BE2C (cell line): ENCODE measurements around the gene MRTFA.

Experiments used
- DNase-seq: peaks from one replicate; pipeline ENCODE4 v3.0.0-alpha.2; 2020
- H3K27me3 ChIP-seq: fragments of 250-450 bp; sonication (Bioruptor Pico); 2 replicates; pipeline ENCODE4 v1.5.1; 2020; ENCODE audit warnings: mild to moderate bottlenecking
- H3K36me3 ChIP-seq: fragments of 250-450 bp; sonication (Bioruptor Pico); 2 replicates; pipeline ENCODE4 v1.5.1; 2020; ENCODE audit warnings: mild to moderate bottlenecking
- H3K4me1 ChIP-seq: fragments of 250-450 bp; sonication (Bioruptor Pico); 2 replicates; pipeline ENCODE4 v1.5.1; 2020
- H3K4me3 ChIP-seq: 2 replicates; pipeline ENCODE4 v1.5.1; 2011; ENCODE audit warnings: low read depth, low read length
- H3K9me3 ChIP-seq: fragments of 250-450 bp; sonication (Bioruptor Pico); 2 replicates; pipeline ENCODE4 v1.5.1; 2020
- TF ChIP-seq, protein P1 (sequence below): IDR thresholded peaks from 2 replicates; pipeline ENCODE4 v1.5.1; 2012; ENCODE audit warnings: mild to moderate bottlenecking, low read depth, low read length

Gene MRTFA

DNA sequence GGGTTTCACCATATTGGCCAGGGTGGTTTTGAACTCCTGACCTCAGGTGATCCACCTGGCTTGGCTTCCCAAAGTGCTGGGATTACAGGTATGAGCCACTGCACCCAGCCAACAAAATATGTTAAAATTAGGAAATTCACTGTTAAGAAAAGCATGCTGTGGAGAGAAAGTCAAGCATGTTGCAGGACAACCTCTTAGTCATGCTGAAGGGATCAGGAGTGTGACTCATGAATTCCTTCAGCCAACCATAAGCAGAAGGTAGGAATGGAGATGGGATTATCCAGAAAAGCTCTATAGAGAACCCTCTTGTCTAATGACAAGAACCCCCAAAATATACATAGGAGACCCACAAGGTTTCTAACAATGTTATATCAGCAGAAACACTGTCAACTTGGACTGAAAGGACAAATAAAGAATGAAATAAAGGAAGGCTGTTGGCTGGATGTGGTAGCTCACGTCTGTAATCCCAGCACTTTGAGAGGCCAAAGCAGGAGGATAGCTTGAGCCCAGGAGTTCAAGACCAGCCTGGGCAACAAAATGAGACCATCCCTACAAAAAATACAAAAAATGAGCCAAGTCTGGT lies 16.0 kb downstream of the MRTFA start:
- Histone ChIP-seq H3K4me1 (no peaks in the 10 kb centered on the region), H3K27me3 (no peaks in the 10 kb centered on the region), H3K9me3 (no peaks in the 10 kb centered on the region; the same call in 1 of the 2 replicates), H3K4me3 (no peak overlapping the region), H3K36me3 (no peaks in the 10 kb centered on the region)
- no peak for DNase-seq
- TF ChIP-seq, protein P1, sequence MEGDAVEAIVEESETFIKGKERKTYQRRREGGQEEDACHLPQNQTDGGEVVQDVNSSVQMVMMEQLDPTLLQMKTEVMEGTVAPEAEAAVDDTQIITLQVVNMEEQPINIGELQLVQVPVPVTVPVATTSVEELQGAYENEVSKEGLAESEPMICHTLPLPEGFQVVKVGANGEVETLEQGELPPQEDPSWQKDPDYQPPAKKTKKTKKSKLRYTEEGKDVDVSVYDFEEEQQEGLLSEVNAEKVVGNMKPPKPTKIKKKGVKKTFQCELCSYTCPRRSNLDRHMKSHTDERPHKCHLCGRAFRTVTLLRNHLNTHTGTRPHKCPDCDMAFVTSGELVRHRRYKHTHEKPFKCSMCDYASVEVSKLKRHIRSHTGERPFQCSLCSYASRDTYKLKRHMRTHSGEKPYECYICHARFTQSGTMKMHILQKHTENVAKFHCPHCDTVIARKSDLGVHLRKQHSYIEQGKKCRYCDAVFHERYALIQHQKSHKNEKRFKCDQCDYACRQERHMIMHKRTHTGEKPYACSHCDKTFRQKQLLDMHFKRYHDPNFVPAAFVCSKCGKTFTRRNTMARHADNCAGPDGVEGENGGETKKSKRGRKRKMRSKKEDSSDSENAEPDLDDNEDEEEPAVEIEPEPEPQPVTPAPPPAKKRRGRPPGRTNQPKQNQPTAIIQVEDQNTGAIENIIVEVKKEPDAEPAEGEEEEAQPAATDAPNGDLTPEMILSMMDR, result no peak

DNA sequence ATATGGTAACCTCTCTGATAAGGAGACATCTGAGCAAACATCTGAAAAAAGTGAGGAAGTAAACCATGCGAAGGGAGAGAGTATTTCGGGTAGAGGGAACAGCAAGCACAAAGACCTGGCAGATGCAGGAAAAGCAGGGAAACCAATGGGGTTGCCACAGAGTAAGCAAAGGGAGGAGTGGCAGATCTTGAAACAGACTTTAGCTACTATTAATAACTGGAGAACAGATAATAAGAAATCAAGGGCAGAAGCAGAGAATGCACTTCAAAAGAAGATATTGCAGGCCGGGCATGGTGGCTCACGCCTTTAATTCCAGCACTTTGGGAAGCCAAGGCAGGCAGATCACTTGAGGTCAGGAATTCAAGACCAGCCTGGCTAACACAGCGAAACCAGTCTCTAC lies 18.1 kb downstream of the MRTFA start:
- H3K27me3 ChIP-seq, result no peaks in the 10 kb centered on the region
- H3K9me3 ChIP-seq, result no peaks in the 10 kb centered on the region; the same call in 1 of the 2 replicates
- H3K36me3 ChIP-seq, result no peaks in the 10 kb centered on the region
- TF ChIP-seq, protein P1, result no peak
- no peaks in the 10 kb centered on the region for H3K4me1 ChIP-seq
- H3K4me3 ChIP-seq, result no peak overlapping the region
- no peak for DNase-seq

DNA sequence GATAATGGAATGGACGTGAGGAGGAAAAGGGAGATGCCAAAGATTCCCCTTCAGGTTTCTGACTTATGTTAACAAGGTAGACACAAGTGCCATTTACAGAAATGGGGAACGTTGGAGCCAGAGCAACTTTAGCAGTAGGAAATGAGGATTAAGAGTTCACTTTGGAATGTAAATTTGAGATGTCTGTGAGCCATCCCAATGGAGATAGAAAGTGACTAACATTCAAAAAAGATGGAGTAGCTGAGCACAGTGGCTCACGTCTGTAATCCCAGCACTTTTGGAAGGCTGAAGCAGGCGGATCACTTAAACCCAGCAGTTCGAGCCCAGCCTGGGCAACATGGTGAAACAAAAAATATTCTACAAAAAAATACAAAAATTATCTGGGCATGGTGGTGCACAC lies 19.9 kb downstream of the MRTFA start:
- no peaks in the 10 kb centered on the region for H3K36me3 ChIP-seq
- TF ChIP-seq, protein P1, result no peak
- H3K4me3 ChIP-seq, result no peak overlapping the region
- no peaks in the 10 kb centered on the region for H3K27me3 ChIP-seq
- peaks cover 6% of the 10 kb centered on the region for H3K4me1 ChIP-seq
- no peak for DNase-seq
- H3K9me3 ChIP-seq, result no peaks in the 10 kb centered on the region; the same call in 1 of the 2 replicates

DNA sequence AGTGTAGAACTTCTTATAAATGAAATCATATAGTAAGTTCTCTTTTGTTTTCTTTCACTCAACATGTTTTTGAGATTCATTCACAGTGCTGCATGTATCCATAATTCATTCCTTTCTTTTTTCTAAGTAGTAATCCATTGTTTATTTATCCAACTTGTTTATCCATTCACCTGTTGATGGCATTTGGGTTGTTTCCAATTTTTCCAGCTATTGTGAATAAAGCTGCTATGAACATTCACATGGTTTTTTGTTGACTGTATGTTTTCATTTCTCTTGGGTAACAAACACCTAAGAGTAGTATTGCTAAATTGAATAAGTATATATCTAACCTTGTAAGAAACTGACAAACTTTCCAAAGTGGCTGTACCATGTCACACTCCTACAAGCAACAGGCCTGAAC lies 23.5 kb downstream of the MRTFA start:
- Histone ChIP-seq H3K4me3 (no peak overlapping the region), H3K4me1 (peaks cover 10% of the 10 kb centered on the region), H3K9me3 (no peaks in the 10 kb centered on the region), H3K27me3 (no peaks in the 10 kb centered on the region), H3K36me3 (no peaks in the 10 kb centered on the region)
- no peak for DNase-seq
- TF ChIP-seq, protein P1, result no peak

DNA sequence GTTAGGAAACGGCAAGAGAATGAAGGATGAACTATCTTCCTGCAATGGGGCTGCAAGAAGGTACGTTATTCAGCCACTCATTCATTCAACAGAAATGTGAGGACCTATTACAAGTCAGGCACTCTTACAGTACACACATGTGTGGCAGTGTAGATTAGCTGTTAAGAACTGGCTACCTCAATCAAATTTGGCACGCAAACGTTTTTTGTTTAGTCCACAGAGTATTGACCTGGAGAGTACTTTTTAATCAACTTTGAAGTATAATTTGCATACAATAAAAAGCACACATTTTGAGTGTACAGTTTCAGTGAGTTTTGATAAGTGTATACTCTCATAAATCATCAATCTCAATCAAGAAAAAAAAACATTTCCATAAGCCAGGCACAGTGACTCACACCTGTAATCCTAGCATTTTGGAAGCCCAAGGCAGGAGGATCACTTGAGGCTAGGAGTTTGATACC lies 24.2 kb downstream of the MRTFA start:
- H3K27me3 ChIP-seq, result no peaks in the 10 kb centered on the region
- H3K4me3 ChIP-seq, result no peak overlapping the region
- H3K4me1 ChIP-seq, result peaks cover 11% of the 10 kb centered on the region
- no peaks in the 10 kb centered on the region for H3K36me3 ChIP-seq
- TF ChIP-seq, protein P1, result no peak
- no peaks in the 10 kb centered on the region for H3K9me3 ChIP-seq
- no peak for DNase-seq

DNA sequence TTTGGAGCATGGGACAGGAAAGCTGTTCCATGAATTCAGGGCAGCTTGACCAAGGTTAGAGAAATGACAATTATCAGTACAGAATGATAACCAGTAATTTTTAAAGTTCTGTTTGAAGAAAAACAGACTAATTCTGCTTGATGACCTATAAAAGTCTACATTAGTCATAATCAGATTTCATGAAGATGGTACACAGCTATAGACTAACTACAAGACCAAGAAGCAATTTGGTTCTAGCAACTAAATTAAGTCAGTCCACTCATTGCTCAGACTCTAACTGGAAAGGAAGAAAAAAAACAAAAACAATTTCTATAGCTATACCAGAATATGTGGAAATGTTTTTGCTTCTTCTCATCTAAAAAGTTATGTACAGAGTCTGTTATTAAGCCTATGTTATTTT lies 24.9 kb downstream of the MRTFA start:
- Histone ChIP-seq H3K36me3 (no peaks in the 10 kb centered on the region), H3K9me3 (no peaks in the 10 kb centered on the region), H3K4me1 (peaks cover 17% of the 10 kb centered on the region), H3K27me3 (no peaks in the 10 kb centered on the region), H3K4me3 (no peak overlapping the region)
- DNase-seq, result no peak
- TF ChIP-seq, protein P1, result no peak
